Uterus (tissue), 2 donors: ENCODE results near the gene ZNF337.

ENCODE experiments used
- POLR2A ChIP-seq, 2 donors: fragments of 450-650 bp; IDR thresholded peaks; one replicate each; pipeline ENCODE4 v1.6.1; 2016; ENCODE audit warnings: antibody characterized with exemption in 2 of 2, mild to moderate bottlenecking in 1 of 2, moderate library complexity in 1 of 2
- TF ChIP-seq, protein P1 (sequence below), 4 experiments: fragments of 200-600 bp in 2 of 4; fragments of 450-650 bp in 2 of 4; sonication (generic) in 2 of 4; IDR thresholded peaks; one replicate each; pipeline ENCODE4 v1.5.1; 2016 to 2019; ENCODE audit warnings: antibody characterized with exemption in 4 of 4, mild to moderate bottlenecking in 2 of 4, moderate library complexity in 1 of 4

- TF ChIP-seq, protein P1, sequence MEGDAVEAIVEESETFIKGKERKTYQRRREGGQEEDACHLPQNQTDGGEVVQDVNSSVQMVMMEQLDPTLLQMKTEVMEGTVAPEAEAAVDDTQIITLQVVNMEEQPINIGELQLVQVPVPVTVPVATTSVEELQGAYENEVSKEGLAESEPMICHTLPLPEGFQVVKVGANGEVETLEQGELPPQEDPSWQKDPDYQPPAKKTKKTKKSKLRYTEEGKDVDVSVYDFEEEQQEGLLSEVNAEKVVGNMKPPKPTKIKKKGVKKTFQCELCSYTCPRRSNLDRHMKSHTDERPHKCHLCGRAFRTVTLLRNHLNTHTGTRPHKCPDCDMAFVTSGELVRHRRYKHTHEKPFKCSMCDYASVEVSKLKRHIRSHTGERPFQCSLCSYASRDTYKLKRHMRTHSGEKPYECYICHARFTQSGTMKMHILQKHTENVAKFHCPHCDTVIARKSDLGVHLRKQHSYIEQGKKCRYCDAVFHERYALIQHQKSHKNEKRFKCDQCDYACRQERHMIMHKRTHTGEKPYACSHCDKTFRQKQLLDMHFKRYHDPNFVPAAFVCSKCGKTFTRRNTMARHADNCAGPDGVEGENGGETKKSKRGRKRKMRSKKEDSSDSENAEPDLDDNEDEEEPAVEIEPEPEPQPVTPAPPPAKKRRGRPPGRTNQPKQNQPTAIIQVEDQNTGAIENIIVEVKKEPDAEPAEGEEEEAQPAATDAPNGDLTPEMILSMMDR (IDR thresholded peaks at IDR 0.05) = no peak
- no peak for TF ChIP-seq POLR2A (IDR thresholded peaks at IDR 0.05)
Observed at GRCh38 chr20:25683050-25683449, 13.6 kb downstream of the ZNF337 start.
